DMS53 treated with DMSO at 0.1 percent for 48 hours (cell line): ENCODE measurements around the gene NECAP2.
"Not testable (repeated sequence)": the region's sequence is repeated elsewhere in the genome, so short reads cannot be mapped to it uniquely, and the experiment has no call there.

ENCODE experiments used
- DNase-seq: peaks from one replicate; lab custom pipeline; 2025; ENCODE audit not compliant: unreplicated experiment; lab: John Stamatoyannopoulos, UW

The NECAP2 gene

GRCh38 chr1:16492937-16493336 lies 52.4 kb downstream of the NECAP2 start:
- DNase-seq, result not testable (repeated sequence)

GRCh38 chr1:16493731-16494130 lies 53.2 kb downstream of the NECAP2 start:
- not testable (repeated sequence) for DNase-seq

- not testable (repeated sequence) for DNase-seq
These were observed 57.0 kb downstream of the NECAP2 start for GRCh38 chr1:16497474-16497904.

GRCh38 chr1:16498047-16498446 lies 57.5 kb downstream of the NECAP2 start:
- not testable (repeated sequence) for DNase-seq

GRCh38 chr1:16498573-16499413 lies 58.3 kb downstream of the NECAP2 start:
- DNase-seq, result peak; percentile 70

GRCh38 chr1:16500466-16500865 lies 59.9 kb downstream of the NECAP2 start:
- DNase-seq, result not testable (repeated sequence)

GRCh38 chr1:16500975-16501374 lies 60.5 kb downstream of the NECAP2 start:
- not testable (repeated sequence) for DNase-seq

GRCh38 chr1:16501446-16501845 lies 60.9 kb downstream of the NECAP2 start:
- DNase-seq, result not testable (repeated sequence)

GRCh38 chr1:16503494-16503893 lies 63.0 kb downstream of the NECAP2 start:
- DNase-seq, result no peak

GRCh38 chr1:16505870-16506269 lies 65.3 kb downstream of the NECAP2 start:
- DNase-seq, result not testable (repeated sequence)

- not testable (repeated sequence) for DNase-seq
These were observed 66.0 kb downstream of the NECAP2 start for GRCh38 chr1:16506364-16507136.

- DNase-seq, result not testable (repeated sequence)
These were observed 68.4 kb downstream of the NECAP2 start for GRCh38 chr1:16508861-16509445.
